UCSD-AML1 (cell line): ENCODE results near the gene IL21.

Experiments used
- DNase-seq: peaks from one replicate; lab custom pipeline; 2025; ENCODE audit not compliant: unreplicated experiment; lab: John Stamatoyannopoulos, UW

The IL21 gene

GRCh38 chr4:122635205-122635604 lies 14.3 kb upstream of the IL21 start:
- DNase-seq = peak; percentile 17

- DNase-seq = no peak
Observed at GRCh38 chr4:122633211-122633610, 12.3 kb upstream of the IL21 start.

- DNase-seq = no peak
Observed at GRCh38 chr4:122632396-122633143, 11.7 kb upstream of the IL21 start.

GRCh38 chr4:122625156-122625555 lies 4.3 kb upstream of the IL21 start:
- DNase-seq = no peak

DNA sequence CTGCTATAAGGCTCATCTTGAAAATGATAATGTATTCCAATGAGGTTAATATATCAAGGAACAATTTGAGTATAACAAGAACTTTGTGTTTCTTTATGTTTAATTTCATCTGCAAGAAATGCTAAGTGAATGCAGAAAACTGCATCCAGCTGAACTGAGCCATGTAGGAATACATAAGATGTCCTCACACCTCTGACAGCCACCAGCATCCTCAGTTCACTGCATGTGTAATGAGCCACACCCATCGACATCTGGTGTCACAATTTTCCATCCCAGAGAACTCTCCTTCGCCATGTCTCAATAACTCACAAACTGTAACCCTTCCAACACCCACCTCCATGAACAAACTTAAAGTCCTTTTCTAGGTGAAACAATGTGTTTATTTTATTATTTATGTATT lies 3.3 kb upstream of the IL21 start:
- no peak for DNase-seq

- no peak for DNase-seq
Observed at GRCh38 chr4:122623637-122624166, 2.8 kb upstream of the IL21 start.

DNA sequence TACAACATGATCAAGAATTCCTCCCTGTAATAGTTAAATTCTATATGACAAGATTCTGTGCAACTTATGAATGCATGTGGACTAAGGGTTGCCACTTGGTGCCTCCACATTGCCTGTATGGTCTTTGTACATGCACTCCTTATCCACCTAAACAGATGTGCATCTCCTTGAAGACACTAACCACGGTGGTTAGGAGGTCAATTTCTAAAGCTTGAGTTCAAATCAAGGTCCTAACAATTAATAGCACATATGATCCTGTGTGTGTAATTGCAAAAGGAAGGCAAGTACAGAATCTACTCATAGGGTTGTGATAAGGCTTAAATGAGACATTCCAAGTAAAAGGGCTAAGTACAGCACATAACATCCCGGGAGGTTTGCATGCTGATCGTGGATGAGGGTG lies 1.5 kb upstream of the IL21 start:
- DNase-seq = no peak

DNA sequence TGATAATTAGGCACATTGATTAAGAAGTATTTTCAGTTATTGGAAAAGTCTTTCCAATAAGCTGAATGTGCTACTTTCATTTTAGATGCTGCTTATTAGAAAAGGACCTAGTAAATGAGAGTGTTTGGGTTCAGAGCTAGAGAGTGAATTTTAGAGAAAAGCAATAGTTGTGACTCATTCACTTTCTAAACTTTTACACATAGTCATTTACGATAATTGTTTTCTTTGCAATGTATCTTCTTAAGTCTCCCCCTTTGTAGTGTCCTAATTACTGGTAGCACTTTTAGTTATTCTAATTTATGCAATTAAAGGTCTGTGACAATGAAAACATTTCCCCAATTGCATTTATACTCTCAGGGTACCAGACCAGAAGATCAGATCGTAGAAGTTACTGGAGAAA lies 1.3 kb downstream of the IL21 start:
- no peak for DNase-seq

DNA sequence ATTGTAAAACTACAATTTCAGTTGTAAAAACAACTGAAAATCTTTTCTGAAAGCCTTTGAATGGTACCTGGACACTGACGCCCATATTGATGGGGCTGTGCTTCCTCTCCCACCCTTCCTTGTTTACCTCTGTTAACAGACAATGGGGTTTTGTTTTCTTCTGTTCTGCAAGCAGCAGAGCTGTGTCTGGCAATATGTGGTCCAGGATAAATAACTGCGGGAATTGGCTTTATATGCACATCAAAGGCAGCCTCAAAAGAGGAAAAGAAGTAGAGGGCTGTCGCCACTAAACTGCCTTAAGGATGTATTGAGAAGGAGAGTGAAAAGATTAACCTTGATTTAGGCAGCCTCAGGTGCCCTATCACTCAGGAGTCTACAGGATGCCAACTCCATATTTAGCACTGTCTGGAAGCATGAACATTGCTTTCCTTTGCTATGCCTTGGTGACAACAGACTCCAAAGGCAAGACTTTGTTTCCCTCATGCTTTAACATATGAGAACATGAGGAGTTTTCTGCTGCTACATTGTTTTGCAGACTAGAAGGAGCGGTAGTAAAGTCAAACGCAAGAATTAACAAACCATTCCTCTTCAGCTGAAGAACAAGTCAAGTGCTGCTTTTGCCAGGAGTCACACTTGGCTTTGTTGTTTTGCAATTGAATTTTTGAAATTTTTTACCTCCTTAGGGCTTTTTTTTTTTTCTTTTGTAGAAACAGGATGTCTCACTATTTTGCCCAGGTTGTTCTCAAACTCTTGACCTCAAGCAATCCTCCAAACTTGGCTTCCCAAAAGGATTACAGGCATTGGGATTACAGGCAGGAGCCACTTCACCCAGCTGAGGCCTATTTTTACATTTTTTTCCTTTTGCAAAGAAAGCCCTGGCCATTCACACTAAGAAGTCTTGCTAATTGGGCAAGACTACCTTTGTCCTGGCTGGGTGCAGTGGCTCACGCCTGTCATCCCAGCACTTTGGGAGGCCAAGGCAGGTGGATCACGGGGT lies 3.0 kb downstream of the IL21 start:
- DNase-seq = no peak

GRCh38 chr4:122616915-122617596 lies 3.8 kb downstream of the IL21 start:
- no peak for DNase-seq

DNA sequence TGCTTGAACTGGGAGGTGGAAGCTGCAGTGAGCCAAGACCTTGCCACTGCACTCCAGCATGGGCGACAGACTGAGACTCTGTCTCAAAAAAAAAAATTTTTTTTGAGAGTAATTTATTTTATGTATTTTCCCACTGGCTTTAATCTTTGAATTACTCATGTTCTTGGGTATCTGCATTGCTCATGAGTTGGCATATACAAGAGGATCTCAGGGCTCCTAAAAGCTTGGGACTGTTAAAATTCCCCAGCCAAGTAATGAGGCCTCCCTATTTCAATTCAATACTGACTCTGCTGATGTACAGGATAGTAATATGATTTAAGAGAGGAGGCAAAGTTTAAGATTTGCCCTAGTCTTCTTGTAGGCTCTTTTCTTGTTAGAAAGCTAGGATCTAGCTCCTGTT lies 6.2 kb downstream of the IL21 start:
- no peak for DNase-seq

DNA sequence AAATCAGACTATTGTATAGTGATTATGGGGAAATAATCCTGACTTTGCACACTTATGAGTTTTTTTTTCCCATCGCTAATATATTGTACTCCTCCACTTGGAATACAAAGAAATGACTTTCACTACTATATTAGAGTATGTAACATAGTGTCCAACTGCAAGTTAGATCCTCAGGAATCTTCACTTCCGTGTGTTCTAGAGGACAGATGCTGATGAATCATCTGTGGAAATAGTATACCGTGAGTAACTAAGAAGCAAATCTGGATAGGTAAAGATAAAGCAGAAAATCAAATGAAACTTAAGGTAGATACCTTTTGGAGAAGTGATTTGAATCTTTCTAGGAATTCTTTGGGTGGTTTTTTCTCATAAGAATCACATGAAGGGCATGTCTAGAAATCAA lies 8.3 kb downstream of the IL21 start:
- DNase-seq = no peak

DNA sequence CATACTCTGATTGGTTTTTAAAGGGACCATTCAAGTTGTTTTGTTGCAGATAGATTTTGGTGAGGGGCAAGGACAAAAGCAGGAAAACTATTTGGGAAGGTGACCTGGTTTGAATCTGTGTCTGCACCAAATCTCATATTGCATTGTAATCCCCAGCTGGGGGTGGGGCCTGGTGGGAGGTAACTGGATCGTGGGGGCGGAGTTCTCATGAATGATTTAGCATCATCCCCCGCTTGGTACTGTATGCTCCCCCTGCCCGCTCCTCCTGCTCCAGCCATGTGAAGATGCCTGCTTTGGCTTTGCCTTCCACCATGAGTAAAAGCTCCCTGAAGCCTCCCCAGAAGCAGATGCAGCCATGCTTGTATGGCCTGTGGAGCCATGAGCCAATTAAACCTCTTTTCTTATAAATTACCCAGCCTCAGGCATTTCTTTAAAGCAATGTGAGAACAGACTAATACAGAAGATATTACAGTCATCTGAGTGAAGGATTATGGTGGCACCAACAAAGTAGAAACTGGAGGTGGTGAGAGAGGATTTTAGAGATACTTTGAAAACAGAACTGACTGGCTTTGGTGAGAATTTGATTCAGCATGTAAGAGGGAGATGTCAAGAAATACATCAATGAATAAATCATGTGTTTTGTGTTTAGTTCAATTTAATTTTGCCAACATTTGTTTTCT lies 14.4 kb downstream of the IL21 start:
- DNase-seq = no peak

- no peak for DNase-seq
Observed at GRCh38 chr4:122604146-122604545, 16.7 kb downstream of the IL21 start.

GRCh38 chr4:122603156-122603574 lies 17.7 kb downstream of the IL21 start:
- no peak for DNase-seq

GRCh38 chr4:122602277-122603142 lies 18.4 kb downstream of the IL21 start:
- DNase-seq = no peak

DNA sequence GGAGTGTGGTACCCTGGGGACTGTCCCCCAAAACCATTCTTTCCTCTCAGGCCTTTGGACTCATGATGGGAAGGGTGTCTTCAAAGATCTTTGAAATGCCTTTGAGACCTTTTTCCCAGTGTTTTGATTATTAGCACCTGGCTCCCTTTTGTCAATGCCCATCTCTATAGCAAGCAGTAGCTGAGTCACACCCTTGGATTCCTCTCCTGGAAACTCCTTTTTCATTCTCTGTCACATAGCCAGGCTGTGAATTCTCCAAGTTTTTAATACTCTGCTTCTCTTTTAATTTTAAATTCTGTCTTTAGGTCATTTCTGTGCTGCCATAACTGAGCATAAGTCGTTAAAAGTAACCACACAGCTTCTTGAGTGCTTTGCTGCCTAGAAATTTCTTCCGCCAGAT lies 29.7 kb downstream of the IL21 start:
- DNase-seq = no peak

DNA sequence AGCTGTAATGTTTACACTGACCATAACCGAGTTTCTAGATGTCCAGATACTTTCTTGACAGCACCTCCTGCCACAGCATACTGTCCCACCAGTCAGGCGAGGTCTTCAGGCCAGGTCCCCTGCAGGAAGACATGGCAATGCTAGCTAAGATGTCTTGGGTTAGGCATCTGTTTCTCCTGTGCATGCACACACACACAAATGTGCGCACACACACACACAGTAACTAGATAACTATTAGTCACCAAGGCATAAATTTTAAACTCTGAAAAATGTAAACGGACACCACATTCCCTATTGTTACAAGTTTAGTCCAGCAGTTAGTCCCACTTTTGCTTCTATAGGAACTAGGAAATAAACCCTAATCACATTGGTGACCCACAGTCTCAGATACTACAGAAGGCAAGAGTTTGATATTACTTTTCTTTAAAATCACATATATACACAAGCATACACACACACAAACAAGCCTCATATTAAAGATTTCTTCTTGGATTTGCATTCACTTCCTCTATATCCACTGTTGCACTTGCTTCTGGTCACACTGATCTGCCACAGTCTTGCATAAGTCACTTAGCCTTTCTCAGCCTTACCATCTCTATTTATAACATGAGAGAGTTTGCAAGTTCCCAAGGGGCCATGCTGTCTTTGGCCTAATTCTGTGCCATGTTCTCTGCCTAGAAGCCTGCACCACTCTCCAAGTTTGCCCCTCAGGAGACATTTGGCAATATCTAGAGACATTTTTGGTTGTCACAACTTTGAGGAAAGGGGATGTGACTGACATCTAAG lies 32.2 kb downstream of the IL21 start:
- no peak for DNase-seq

GRCh38 chr4:122584519-122584918 lies 36.3 kb downstream of the IL21 start:
- no peak for DNase-seq
